Caco-2 (cell line): ENCODE data around the gene TMSB10. TPM values are rescaled to one million over a fixed set of nuclear protein-coding genes. Genes with fewer than 3 reads are reported as not detected.

Experiments used
- BruUV-seq: library from RNA; stranded (reverse); fragments of 400-500 nt; replicated peaks from 2 replicates; lab custom pipeline; 2021; lab: Mats Ljungman, UMichigan
- CTCF ChIA-PET: fragments of 300-600 bp; sonication (Branson Sonifier 250); formaldehyde crosslinking; loops from one replicate; lab custom pipeline; 2022; ENCODE audit warnings: antibody characterized with exemption; lab: Charles Lee
- POLR2A ChIA-PET: fragments of 300-600 bp; sonication (Branson Sonifier 250); formaldehyde crosslinking; loops from one replicate; lab custom pipeline; 2022; ENCODE audit warnings: antibody characterized with exemption; lab: Charles Lee
- DNase-seq, 2 experiments: peaks; one replicate each; pipeline versions ENCODE4 v3.0.0 to v3.0.0-alpha.2; 2020 to 2022
- H3K27me3 ChIP-seq: replicated peaks from 2 replicates; pipeline ENCODE4 v1.6.0; 2011; ENCODE audit warnings: low read length; ENCODE audit not compliant: control insufficient read depth, insufficient read depth
- H3K36me3 ChIP-seq: 2 replicates; pipeline ENCODE4 v1.5.1; 2011; ENCODE audit warnings: low read length; ENCODE audit not compliant: control insufficient read depth, insufficient read depth
- H3K4me1 ChIP-seq: fragments of 250-450 bp; sonication (Bioruptor Pico); 2 replicates; pipeline ENCODE4 v1.5.1; 2020; ENCODE audit warnings: mild to moderate bottlenecking
- H3K4me3 ChIP-seq: 2 replicates; pipeline ENCODE4 v1.5.1; 2011; ENCODE audit warnings: low read depth, mild to moderate bottlenecking, control low read depth, low read length
- H3K9me3 ChIP-seq: fragments of 250-450 bp; sonication (Bioruptor Pico); 2 replicates; pipeline ENCODE4 v1.5.1; 2020; ENCODE audit warnings: mild to moderate bottlenecking, moderate library complexity
- H3K27ac Mint-ChIP-seq: one replicate; pipeline ENCODE4 v1.8.0; 2022; ENCODE audit warnings: mixed read lengths; ENCODE audit not compliant: unreplicated experiment
- H3K27me3 Mint-ChIP-seq: one replicate; pipeline ENCODE4 v1.8.0; 2022; ENCODE audit warnings: mixed read lengths; ENCODE audit not compliant: insufficient read depth, unreplicated experiment
- H3K36me3 Mint-ChIP-seq: one replicate; pipeline ENCODE4 v1.8.0; 2022; ENCODE audit warnings: mild to moderate bottlenecking, mixed read lengths; ENCODE audit not compliant: insufficient read depth, unreplicated experiment
- H3K4me1 Mint-ChIP-seq: one replicate; pipeline ENCODE4 v1.8.0; 2022; ENCODE audit warnings: low read depth, mixed read lengths; ENCODE audit not compliant: unreplicated experiment
- H3K4me3 Mint-ChIP-seq: one replicate; pipeline ENCODE4 v1.8.0; 2022; ENCODE audit warnings: mild to moderate bottlenecking, moderate library complexity, mixed read lengths; ENCODE audit not compliant: unreplicated experiment
- H3K9me3 Mint-ChIP-seq: one replicate; pipeline ENCODE4 v1.8.0; 2022; ENCODE audit warnings: mixed read lengths; ENCODE audit not compliant: unreplicated experiment
- CTCF ChIP-seq, 2 experiments: fragments of 200-600 bp in 1 of 2; IDR thresholded peaks; 1 replicate in 1 of 2; 2 replicates in 1 of 2; pipeline versions ENCODE4 v1.5.1 to v1.8.0; 2011 to 2022; ENCODE audit warnings: antibody characterized with exemption in 1 of 2, control low read depth in 1 of 2, inconsistent platforms in 1 of 2, low read depth in 1 of 2, low read length in 1 of 2, mild to moderate bottlenecking in 1 of 2, moderate library complexity in 1 of 2; ENCODE audit not compliant: insufficient read depth in 1 of 2, severe bottlenecking in 1 of 2, unreplicated experiment in 1 of 2
- intact Hi-C: fragments of 100-400 bp; cut with micrococcal nuclease; formaldehyde crosslinking; loops from one replicate; pipeline ENCODE4 v1.10.0; 2022; ENCODE audit not compliant: unreplicated experiment
- total RNA-seq: library from RNA; stranded (reverse); gene quantifications from 2 replicates; pipeline ENCODE4 v1.2.3, GENCODE V29; 2022

TMSB10 gene
- total RNA-seq, 1 experiment from 2014 or later = 1,258 TPM

- ChIA-PET CTCF (no interaction called here), POLR2A (no interaction called here)
- no TSS peak for BruUV-seq
- Mint-ChIP-seq H3K36me3 (peaks cover 10% of the 10 kb centered on the region), H3K27me3 (no peaks in the 10 kb centered on the region), H3K27ac (no peak overlapping the region), H3K4me3 (no peak overlapping the region), H3K9me3 (no peaks in the 10 kb centered on the region), H3K4me1 (peaks cover 14% of the 10 kb centered on the region)
- Histone ChIP-seq H3K36me3 (no peaks in the 10 kb centered on the region), H3K4me3 (no peak overlapping the region), H3K4me1 (peaks cover 23% of the 10 kb centered on the region), H3K27me3 (no peaks in the 10 kb centered on the region), H3K9me3 (no peaks in the 10 kb centered on the region)
- no peak for TF ChIP-seq CTCF (IDR thresholded peaks at IDR 0.05; ENCODE audit: insufficient read depth in 1 of 2, low read depth in 1 of 2, low read length in 1 of 2, severe bottlenecking in 1 of 2, unreplicated experiment in 1 of 2)
- DNase-seq = no peak
- intact Hi-C loops = no loop called here
These were observed 48.9 kb downstream of the TMSB10 start for GRCh38 chr2:84954329-84954728.

Other genes starting within 250 kb of the TMSB10 start
- gene TRABD2A, start 24.6 kb upstream of the TMSB10 start, total RNA-seq = 1.3 and 1.4 TPM in 2 replicates
- 81.5 and 83.4 TPM in 2 replicates for gene KCMF1, start 65.5 kb downstream of the TMSB10 start, total RNA-seq
- 27.7 and 29.0 TPM in 2 replicates for gene TCF7L1, start 227.7 kb downstream of the TMSB10 start, total RNA-seq